Measurements from ENCODE around the gene PLCG1.
"Not testable (repeated sequence)": the region's sequence is repeated elsewhere in the genome, so short reads cannot be mapped to it uniquely, and the experiment has no call there.

Gene PLCG1

GRCh38 chr20:41136680-41137613, at the start of gene PLCG1:
TSS of gene PLCG1 (plus strand) at chr20:41137543. CDS start at chr20:41137642, 99 bp downstream.
- DNase-seq: peak; percentile 87

GRCh38 chr20:41087777-41088176, 49.6 kb upstream of the PLCG1 start:
- no peak for DNase-seq

- DNase-seq: no peak
Measured at GRCh38 chr20:41089555-41089954, 47.8 kb upstream of the PLCG1 start.

- no peak for DNase-seq
Measured at GRCh38 chr20:41091927-41092326, 45.4 kb upstream of the PLCG1 start.

- DNase-seq: no peak
Measured at GRCh38 chr20:41094353-41095055, 42.8 kb upstream of the PLCG1 start.

GRCh38 chr20:41095110-41095969, 42.0 kb upstream of the PLCG1 start:
- DNase-seq: peak; percentile 54

GRCh38 chr20:41098703-41099250, 38.6 kb upstream of the PLCG1 start:
- no peak for DNase-seq

- no peak for DNase-seq
Measured at GRCh38 chr20:41100001-41100480, 37.3 kb upstream of the PLCG1 start.

- DNase-seq: no peak
Measured at GRCh38 chr20:41101660-41102059, 35.7 kb upstream of the PLCG1 start.

GRCh38 chr20:41108531-41108930, 28.8 kb upstream of the PLCG1 start:
- DNase-seq: no peak

- no peak for DNase-seq
Measured at GRCh38 chr20:41110012-41110411, 27.3 kb upstream of the PLCG1 start.

- DNase-seq: no peak
Measured at GRCh38 chr20:41110930-41111577, 26.3 kb upstream of the PLCG1 start.

- no peak for DNase-seq
Measured at GRCh38 chr20:41111578-41111951, 25.8 kb upstream of the PLCG1 start.

GRCh38 chr20:41116282-41116956, 20.9 kb upstream of the PLCG1 start:
- DNase-seq: no peak

- not testable (repeated sequence) for DNase-seq
Measured at GRCh38 chr20:41118159-41118558, 19.2 kb upstream of the PLCG1 start.

GRCh38 chr20:41118632-41119031, 18.7 kb upstream of the PLCG1 start:
- DNase-seq: no peak

- DNase-seq: no peak
Measured at GRCh38 chr20:41119614-41120561, 17.5 kb upstream of the PLCG1 start.

- no peak for DNase-seq
Measured at GRCh38 chr20:41121399-41121798, 15.9 kb upstream of the PLCG1 start.

- DNase-seq: no peak
Measured at GRCh38 chr20:41123631-41124030, 13.7 kb upstream of the PLCG1 start.

GRCh38 chr20:41124451-41125094, 12.8 kb upstream of the PLCG1 start:
- no peak for DNase-seq
